HCEC 1CT (cell line): ENCODE results near the gene TTC9C.
A peak's percentile ranks its signal among the peaks of the same experiment; 100 is the strongest.
"Not testable (repeated sequence)": the region's sequence is repeated elsewhere in the genome, so short reads cannot be mapped to it uniquely, and the experiment has no call there.

Source experiments
- DNase-seq: peaks from one replicate; pipeline ENCODE4 v3.0.0-alpha.2; 2017

TTC9C gene

DNA sequence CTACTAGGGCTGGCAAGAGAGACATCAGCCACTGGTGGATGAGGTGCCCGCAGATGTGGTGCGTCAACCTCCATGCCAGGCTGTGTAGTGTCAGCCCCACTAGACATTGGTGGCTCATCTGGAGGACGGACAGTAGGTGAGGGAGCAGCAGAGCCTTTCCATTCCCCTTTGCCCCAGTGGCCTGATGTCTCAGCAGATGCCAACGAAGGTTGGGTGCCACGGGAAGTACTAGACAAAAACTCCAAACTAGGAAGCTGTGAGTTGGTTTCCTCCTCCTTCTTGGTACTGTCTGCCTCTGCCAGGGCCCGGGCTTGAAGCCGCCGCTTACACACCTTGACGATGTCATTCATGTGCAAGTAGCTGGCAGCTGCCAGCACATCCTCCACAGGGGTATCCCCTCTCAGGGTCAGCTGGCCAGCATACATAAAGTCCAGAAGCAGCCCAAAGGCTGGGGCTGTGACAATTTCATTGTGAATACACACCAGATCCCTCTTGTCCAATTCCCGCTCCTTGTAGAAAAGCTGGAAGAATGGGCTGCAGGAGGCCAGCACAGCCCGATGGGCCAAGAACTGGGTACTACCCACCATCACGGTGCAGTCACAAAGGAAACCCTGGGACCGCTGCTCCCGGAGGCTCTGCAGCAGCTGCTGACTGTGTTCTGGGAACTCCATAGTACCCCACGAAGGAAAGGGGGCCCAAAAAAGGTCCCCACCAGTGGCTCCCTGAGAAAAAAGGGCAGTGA lies 24.9 kb downstream of the TTC9C start:
- no peak for DNase-seq

DNA sequence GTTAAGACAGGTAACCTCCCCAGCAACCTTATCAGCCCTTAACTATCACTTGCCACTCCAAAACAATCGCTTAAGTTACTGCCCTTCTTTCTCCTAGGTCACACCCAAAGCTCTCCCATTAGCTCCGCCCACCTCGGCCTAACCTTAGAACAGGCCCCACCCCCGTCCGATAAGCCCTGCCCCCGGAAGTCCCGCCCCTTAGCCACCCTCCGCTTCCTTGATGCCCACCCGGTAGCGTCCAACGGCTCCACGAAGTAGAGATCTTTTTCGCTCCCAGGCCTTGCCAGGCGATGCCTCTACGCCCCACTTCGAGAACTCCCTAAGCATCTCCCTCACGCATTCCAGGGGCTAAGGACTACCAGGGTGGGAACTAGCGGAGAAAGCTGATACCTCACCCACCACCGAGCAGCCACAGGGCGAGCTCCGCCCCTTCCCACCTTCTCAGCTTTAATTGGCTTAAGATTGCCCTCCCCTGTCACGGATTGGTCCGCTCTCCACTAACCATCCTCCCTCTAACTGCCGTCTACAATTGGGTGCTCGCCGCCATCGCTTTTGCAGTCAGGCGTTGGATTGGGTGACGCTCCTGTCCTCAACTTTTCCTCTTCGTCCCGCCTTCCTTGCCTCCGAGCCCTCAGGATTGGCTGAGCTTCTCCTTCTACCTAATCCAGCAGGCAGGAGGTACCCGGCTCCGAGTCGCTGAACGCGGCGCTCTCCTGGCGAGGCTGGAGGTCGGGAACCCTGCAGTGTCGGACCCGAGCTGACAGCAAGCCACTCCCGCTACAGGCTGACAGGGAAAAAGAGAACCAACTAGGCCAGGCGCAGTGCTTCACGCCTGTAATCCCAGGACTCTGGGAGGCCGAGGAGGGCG lies 25.7 kb downstream of the TTC9C start, which contains the start of gene ZBTB3:
Gene ZBTB3 (minus strand): TSS at position 425 of the 868 bp plus-strand sequence. CDS start 496 bp downstream, outside the sequence.
- peak; percentile 100 for DNase-seq

DNA sequence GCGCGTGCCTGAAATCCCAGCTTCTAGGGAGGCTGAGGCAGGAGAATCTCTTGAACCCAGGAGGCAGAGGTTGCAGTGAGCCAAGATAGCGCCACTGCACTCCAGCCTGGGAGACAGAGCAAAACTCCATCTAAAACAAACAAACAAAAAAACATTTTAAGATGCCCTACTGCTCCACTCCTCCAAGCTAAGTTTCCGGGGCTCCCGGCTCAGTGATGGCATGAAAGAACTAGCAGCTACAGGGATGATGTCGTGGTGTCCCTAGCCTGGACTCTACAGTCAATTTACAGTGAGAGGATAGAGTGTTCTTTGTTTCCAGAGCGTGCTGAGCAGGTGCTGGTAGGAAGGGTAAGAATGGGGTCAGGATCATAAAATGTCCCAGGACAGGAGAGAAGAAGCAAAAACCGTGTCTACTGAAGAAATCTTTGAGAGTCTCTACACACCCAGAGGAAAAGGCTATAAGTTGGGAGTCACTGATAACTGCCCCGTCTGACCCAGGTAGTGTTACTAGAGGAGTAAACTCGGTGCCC lies 26.9 kb downstream of the TTC9C start:
- DNase-seq: no peak

DNA sequence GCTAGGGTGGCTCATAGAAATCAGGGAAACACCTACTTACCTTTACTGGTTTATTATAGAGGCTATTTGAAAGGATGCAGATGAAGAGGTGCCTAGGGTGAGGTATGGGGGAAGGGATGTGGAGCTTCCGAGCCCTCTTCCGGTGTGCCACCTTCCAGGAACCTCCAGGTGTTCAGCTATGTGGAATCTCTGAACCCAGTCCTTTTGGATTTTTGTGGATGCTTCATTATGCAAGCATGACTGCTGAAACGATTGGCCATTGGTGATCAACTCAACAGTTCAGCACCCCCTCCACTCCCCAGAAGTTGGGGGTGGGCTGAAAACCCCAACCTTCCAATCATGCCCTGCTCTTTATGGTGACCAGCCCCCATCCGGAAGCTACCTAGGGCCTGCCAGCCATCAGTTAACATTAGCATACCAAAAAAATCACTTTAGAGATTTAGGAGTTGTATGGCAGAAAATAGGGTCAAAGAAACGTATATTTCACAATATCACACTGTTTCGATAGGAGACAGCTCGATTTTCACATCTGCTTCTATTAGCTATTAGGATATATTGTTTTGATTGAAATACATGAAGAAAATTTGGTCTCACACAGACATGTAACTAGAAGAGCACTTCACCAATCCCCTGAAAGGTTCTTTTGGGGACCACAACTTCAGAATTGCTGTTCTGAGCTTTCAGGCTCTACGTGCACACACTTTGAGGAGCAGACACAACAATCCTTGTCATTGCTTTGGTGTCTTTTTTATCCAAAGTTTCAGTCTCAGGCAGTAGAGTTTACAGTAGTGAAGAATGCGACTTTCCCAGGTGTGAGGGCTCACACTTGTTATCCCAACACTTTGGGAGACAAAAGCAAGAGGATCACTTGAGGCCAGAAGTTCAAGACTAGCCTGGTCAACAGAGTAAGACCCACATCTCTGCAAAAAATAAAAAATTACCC lies 29.8 kb downstream of the TTC9C start:
- no peak for DNase-seq

DNA sequence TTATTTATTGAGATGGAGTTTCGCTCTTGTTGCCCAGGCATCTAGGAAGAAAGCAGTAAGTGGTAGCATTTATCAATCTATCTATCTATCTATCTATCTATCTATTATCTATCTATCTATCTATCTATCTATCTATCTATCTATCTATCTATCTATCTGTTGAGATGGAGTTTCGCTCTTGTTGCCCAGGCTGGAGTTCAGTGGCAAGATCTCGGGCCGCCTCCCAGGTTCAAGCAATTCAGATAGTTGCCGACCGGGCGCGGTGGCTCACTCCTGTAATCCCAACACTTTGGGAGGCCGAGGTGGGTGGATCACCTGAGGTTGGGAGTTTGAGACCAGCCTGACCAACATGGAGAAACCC lies 32.6 kb downstream of the TTC9C start:
- DNase-seq: not testable (repeated sequence)

DNA sequence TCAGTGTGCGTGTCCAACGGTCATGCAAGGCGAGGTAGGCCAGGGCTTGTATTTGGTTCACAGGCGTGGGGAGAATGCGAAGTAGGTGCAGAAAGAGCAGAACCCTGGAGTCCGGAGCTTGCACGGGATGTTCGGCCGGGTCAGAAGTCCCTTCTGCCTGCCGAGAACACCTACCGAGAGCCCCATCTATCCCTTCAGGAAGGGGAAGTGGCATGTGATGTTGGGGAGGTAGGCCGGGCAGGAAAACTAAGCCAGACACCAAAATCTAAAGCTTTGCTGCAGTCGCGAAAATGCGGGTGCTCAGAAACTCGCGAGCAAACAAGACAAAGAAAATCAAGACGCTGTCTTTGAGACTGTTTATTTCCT lies 42.5 kb downstream of the TTC9C start:
- no peak for DNase-seq

DNA sequence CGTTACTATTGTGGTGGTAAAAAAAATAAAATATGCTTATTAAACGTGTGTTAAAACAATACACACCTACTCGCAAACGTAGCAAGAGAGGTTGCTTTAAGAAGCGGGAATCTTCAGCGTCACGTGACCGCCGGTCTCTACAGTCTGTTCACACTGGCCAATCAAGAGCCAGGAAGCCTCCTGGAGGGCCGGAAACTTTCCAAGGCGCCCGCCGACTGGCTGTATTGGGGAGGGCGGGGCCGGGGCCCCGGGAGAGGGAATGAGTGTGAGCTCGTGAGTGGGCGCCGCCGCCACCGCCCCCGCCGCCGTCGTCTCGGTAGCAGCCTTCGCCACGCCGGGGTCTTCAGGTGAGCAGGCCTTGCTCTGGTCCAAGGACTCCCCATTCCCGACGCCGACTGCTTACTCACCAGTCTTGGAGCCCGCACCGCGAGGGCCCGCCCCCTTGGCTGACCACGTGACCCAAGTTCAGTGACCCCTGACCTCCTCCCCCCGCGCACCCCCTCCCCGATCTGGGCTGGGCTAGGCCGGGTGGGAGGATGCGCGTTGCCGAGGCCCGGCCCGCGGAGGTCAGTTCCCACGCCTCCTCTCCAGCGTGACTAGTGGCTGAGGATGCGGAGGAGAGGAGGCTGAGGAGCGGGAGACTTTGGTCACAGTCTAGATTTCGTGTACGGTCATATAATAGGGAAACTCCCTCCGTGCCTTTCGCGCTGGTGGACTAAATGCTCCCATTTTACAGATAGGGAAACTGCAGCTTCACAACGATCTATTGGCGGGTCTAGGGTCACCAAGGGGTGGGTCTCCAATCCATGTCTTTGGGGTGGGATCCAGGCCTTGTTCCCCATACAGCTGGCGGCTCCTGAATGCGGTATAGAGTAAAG lies 43.1 kb downstream of the TTC9C start, which contains the start of gene TAF6L:
Gene TAF6L (plus strand): TSS at position 253 of the 878 bp plus-strand sequence. CDS start 4,388 bp downstream, outside the sequence.
- peak; percentile 95 for DNase-seq

DNA sequence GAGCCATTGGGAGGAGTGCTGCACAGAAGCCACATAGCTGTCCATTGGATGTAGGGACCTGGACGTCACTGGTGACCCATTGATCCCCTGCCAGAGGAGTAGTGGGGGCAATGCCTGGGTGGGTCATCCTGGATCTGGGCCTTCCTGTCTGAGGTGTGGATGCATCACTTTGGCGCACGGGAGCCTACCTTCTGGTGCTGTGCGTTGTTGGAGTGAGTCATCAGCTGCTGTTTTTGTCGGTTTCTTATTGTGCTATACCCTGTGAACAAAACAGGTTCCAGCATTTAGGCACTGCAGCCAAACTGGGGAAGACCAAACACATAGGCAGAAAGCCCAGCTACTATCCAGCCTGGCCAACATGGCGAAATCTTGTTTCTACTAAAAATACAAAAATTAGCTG lies 46.1 kb downstream of the TTC9C start:
- no peak for DNase-seq

DNA sequence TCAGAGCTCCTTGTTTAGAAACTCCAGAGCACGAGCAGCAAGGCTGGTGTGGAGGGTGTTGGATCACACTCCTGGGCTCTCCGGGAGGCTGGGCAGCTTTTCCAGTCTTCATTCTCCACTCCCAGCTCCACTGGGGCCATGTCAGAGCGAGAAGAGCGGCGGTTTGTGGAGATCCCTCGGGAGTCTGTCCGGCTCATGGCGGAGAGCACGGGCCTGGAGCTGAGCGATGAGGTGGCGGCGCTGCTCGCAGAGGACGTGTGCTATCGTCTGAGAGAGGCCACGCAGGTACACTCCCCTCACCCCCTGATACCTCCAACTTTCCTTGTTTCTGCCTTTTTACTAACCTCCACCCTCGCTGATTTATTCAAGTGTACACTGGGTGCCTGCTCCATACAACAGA lies 47.4 kb downstream of the TTC9C start:
- no peak for DNase-seq

DNA sequence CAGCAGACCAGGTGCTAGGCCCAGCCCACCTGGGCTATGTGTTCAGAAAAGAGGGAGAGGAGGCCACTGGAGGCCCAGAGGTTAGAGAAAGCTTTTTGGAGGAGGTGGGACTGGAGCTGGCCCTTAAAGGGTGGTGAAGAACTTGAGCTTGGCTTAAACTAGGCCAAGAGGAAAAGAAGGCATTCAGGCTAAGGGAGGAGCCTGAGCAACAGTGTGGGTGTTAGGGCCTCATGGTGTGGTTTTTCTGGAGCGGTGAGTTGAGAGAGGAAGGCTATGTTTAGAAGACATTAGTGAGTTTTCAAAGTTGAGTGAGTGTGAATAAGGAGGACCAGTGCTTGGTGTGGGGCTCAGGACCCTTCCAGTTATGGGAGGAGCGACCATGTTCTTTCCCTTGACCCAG lies 49.1 kb downstream of the TTC9C start:
- DNase-seq: no peak

DNA sequence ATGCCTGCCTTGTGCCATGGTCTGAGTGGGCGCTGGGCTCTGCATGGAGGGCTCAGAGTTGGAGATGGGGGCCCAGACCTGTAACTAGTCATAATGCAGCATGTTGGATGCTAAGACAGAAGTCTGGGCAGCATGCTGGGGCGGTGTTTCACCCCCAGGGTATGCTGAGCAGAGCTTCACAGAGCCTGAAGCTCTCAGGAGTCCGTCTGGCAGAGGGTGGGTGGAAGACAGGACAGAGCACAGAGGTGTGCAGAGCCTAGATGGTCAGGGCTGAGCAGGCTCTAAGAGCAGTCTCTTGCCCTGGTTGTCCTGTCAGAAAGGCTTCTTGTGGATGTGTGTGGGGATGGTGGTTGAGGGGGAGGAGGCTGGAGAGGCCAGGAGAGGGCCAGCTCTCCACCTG lies 50.2 kb downstream of the TTC9C start:
- DNase-seq: no peak

DNA sequence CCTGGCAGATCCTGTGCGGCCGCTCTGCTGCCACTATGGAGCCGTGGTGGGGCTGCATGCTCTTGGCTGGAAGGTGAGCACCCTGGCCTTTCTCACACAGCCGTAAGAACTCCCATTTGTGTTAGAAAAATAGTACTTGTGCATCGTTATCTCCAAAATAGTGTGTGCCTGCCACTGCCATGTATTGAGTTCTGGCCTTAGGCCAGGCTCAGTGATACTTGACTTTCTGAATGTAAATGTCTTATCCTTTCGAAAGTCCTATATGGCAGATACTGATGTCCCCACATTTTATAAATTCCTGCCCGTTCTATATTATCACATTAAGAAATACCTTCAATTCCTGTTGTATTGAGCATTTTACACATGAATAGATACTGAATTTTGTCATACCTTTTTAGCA lies 54.5 kb downstream of the TTC9C start:
- DNase-seq: no peak

DNA sequence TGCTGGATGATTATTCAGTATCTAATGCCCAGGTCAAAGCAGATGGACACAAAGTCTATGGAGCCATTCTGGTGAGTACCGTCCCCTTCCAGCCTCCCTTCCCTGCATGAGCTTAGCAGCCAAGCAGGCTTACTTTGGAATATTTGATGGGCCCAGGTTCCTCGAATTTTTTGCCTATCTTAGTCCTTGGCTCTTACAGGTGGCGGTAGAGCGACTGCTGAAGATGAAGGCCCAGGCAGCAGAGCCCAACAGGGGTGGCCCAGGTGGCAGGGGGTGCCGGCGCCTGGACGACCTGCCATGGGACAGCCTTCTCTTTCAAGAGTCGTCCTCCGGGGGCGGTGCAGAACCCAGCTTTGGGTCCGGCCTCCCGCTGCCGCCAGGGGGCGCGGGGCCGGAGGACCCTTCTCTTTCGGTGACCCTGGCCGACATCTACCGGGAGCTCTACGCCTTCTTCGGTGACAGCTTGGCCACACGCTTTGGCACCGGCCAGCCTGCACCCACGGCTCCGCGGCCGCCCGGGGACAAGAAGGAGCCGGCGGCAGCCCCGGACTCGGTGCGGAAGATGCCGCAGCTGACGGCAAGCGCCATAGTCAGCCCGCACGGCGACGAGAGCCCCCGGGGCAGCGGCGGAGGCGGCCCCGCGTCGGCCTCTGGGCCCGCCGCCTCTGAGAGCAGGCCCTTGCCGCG lies 58.2 kb downstream of the TTC9C start:
- DNase-seq: peak; percentile 84

DNA sequence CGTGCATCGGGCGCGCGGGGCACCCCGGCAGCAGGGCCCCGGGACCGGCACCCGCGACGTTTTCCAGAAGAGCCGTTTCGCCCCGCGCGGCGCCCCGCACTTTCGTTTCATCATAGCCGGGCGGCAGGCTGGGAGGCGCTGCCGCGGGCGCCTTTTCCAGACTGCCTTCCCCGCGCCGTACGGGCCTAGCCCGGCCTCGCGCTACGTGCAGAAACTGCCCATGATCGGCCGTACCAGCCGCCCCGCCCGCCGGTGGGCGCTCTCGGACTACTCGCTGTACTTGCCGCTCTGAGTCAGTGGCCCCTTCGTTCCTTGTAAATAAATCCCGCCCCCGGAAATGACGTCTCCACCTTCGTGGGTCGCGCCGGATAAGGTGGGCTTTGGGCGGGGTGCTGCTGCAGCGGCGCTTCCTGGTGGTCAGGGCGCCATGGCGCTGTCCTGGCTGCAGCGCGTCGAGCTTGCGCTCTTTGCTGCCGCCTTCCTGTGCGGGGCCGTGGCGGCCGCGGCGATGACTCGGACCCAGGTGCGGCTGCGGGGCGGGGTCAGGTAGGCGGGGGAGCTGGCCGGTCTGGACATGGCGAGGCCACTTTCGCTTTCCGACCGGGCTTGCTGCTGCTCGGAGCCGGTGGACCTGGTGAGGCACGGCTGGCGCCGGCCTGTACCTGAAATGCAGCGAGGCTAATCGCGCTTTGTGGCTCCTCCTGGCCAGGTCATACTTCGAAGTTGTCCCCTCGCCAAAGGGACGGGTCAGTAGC lies 58.9 kb downstream of the TTC9C start, which contains the start of gene TMEM179B:
Gene TMEM179B (plus strand): TSS at position 398 of the 755 bp plus-strand sequence. CDS start 30 bp downstream, at position 428.
- DNase-seq: peak; percentile 98
